SU-DHL-6 (cell line): Measurements from ENCODE around the gene RNF212.

ENCODE experiments used
- H2AFZ ChIP-seq: fragments of 200-600 bp; sonication (generic); 2 replicates; pipeline ENCODE4 v1.6.1; 2014; ENCODE audit warnings: low read depth, mild to moderate bottlenecking, moderate library complexity, mixed read lengths, antibody characterized with exemption, low read length; ENCODE audit not compliant: severe bottlenecking
- H3F3A ChIP-seq: fragments of 200-600 bp; shearing (Covaris generic); 2 replicates; pipeline ENCODE4 v1.6.0; 2016; ENCODE audit warnings: antibody characterized with exemption, mild to moderate bottlenecking; ENCODE audit not compliant: insufficient read depth
- H3K27ac ChIP-seq: fragments of 200-600 bp; sonication (generic); 2 replicates; pipeline ENCODE4 v1.5.1; 2016; ENCODE audit warnings: low read depth, mild to moderate bottlenecking, low read length, moderate library complexity, mixed read lengths
- H3K27me3 ChIP-seq: fragments of 200-600 bp; sonication (generic), shearing (Covaris generic); 2 replicates; pipeline ENCODE4 v1.6.0; 2014; ENCODE audit warnings: mild to moderate bottlenecking, low read length
- H3K36me3 ChIP-seq: fragments of 200-600 bp; sonication (generic); 2 replicates; pipeline ENCODE4 v1.6.1; 2014; ENCODE audit warnings: mild to moderate bottlenecking, low read length, mixed read lengths
- H3K4me2 ChIP-seq: fragments of 300-600, 200-600 bp; shearing (Covaris generic), sonication (generic); 2 replicates; pipeline ENCODE4 v1.6.0; 2014; ENCODE audit warnings: low read length, low read depth, mild to moderate bottlenecking; ENCODE audit not compliant: poor library complexity, severe bottlenecking
- H3K4me3 ChIP-seq: fragments of 200-600 bp; sonication (generic); 2 replicates; pipeline ENCODE4 v1.5.1; 2014; ENCODE audit warnings: antibody characterized with exemption, low read length, mild to moderate bottlenecking, mixed read lengths; ENCODE audit not compliant: insufficient read depth, poor library complexity, severe bottlenecking
- H3K79me2 ChIP-seq: fragments of 200-600 bp; sonication (generic); 2 replicates; pipeline ENCODE4 v1.6.1; 2014; ENCODE audit warnings: mild to moderate bottlenecking, low read length, moderate library complexity; ENCODE audit not compliant: insufficient read depth
- H3K9ac ChIP-seq: fragments of 200-600 bp; sonication (generic); 2 replicates; pipeline ENCODE4 v1.7.0; 2014; ENCODE audit warnings: mild to moderate bottlenecking, low read length
- H3K9me2 ChIP-seq: fragments of 200-600 bp; sonication (generic); replicated peaks from 2 replicates; pipeline ENCODE4 v1.6.1; 2014; ENCODE audit warnings: low read length; ENCODE audit not compliant: insufficient read depth
- H3K9me3 ChIP-seq: fragments of 200-600 bp; sonication (generic); 2 replicates; pipeline ENCODE4 v1.6.1; 2014; ENCODE audit warnings: low read length, mixed read lengths; ENCODE audit not compliant: insufficient read depth
- H4K20me1 ChIP-seq: fragments of 200-600 bp; sonication (generic); 2 replicates; pipeline ENCODE4 v1.6.1; 2014; ENCODE audit warnings: low read depth, mild to moderate bottlenecking, antibody characterized with exemption, low read length, moderate library complexity, mixed read lengths
- CTCF ChIP-seq: fragments of 200-600 bp; sonication (generic); IDR thresholded peaks from one replicate; pipeline ENCODE4 v1.5.1; 2017; ENCODE audit warnings: antibody characterized with exemption, mild to moderate bottlenecking, low read length, moderate library complexity; ENCODE audit not compliant: insufficient read depth, poor library complexity, severe bottlenecking
- EZH2phosphoT487 ChIP-seq: fragments of 200-600 bp; sonication (generic), shearing (Covaris generic); conservative IDR thresholded peaks from 2 replicates; pipeline ENCODE4 v1.6.1; 2018; ENCODE audit warnings: mild to moderate bottlenecking, antibody characterized with exemption, low read length, moderate library complexity, mixed read lengths

The RNF212 gene

GRCh38 chr4:1024882-1025545 is 88.3 kb downstream of the RNF212 start:
- Histone ChIP-seq H4K20me1 (no peaks in the 10 kb centered on the region), H3K36me3 (no peaks in the 10 kb centered on the region), H3F3A (no peaks in the 10 kb centered on the region; the same call in 1 of the 2 replicates), H3K9me2 (no peaks in the 10 kb centered on the region), H3K4me2 (no peak overlapping the region), H3K4me3 (no peak overlapping the region), H3K9ac (no peak overlapping the region), H2AFZ (no peak overlapping the region), H3K79me2 (no peaks in the 10 kb centered on the region), H3K27me3 (no peaks in the 10 kb centered on the region), H3K9me3 (no peaks in the 10 kb centered on the region), H3K27ac (no peak overlapping the region)
- TF ChIP-seq EZH2phosphoT487 = no peak
- no peak for TF ChIP-seq CTCF

GRCh38 chr4:1023895-1024740 is 89.2 kb downstream of the RNF212 start:
- no peak overlapping the region for H3K4me3 ChIP-seq
- H2AFZ ChIP-seq = no peak overlapping the region
- no peak overlapping the region for H3K27ac ChIP-seq
- no peak overlapping the region for H3K9ac ChIP-seq
- H3K27me3 ChIP-seq = no peaks in the 10 kb centered on the region
- no peaks in the 10 kb centered on the region for H3K36me3 ChIP-seq
- no peaks in the 10 kb centered on the region for H4K20me1 ChIP-seq
- H3K9me3 ChIP-seq = no peaks in the 10 kb centered on the region
- H3K9me2 ChIP-seq = no peaks in the 10 kb centered on the region
- no peaks in the 10 kb centered on the region; the same call in 1 of the 2 replicates for H3F3A ChIP-seq
- no peak overlapping the region for H3K4me2 ChIP-seq
- TF ChIP-seq CTCF (no peak), EZH2phosphoT487 (no peak)
- H3K79me2 ChIP-seq = no peaks in the 10 kb centered on the region

- Histone ChIP-seq H3K27ac (no peak overlapping the region), H3K27me3 (no peaks in the 10 kb centered on the region), H3K79me2 (no peaks in the 10 kb centered on the region), H3F3A (no peaks in the 10 kb centered on the region; the same call in 1 of the 2 replicates), H3K9me2 (no peaks in the 10 kb centered on the region), H3K4me2 (no peak overlapping the region), H3K9me3 (no peaks in the 10 kb centered on the region), H3K36me3 (no peaks in the 10 kb centered on the region), H3K9ac (no peak overlapping the region), H3K4me3 (no peak overlapping the region), H4K20me1 (no peaks in the 10 kb centered on the region), H2AFZ (no peak overlapping the region)
- TF ChIP-seq CTCF (no peak), EZH2phosphoT487 (no peak)
Measured at GRCh38 chr4:1023075-1023640, 90.2 kb downstream of the RNF212 start.
